Gastrocnemius medialis (tissue), 4 donors: ENCODE data around the gene AXIN1.

Source experiments
- CTCF ChIP-seq, 5 experiments: fragments of 450-650 bp in 3 of 5; fragments of 200-600 bp in 2 of 5; sonication (generic) in 2 of 5; IDR thresholded peaks in 4 of 5; conservative IDR thresholded peaks in 1 of 5; 1 replicate in 4 of 5; 2 replicates in 1 of 5; pipeline ENCODE4 v1.5.1; 2016 to 2019; ENCODE audit warnings: antibody characterized with exemption in 5 of 5, mild to moderate bottlenecking in 3 of 5, moderate library complexity in 3 of 5
- POLR2A ChIP-seq, 2 donors: fragments of 450-650 bp; IDR thresholded peaks; one replicate each; pipeline ENCODE4 v1.6.1; 2017; ENCODE audit warnings: antibody characterized with exemption in 2 of 2, mild to moderate bottlenecking in 2 of 2, moderate library complexity in 2 of 2

- TF ChIP-seq CTCF (IDR thresholded peaks at IDR 0.05 in 4 of 5, conservative IDR thresholded peaks at IDR 0.05 in 1 of 5): no peak
- TF ChIP-seq POLR2A (IDR thresholded peaks at IDR 0.05): no peak
Measured at GRCh38 chr16:340370-341091, 12.0 kb downstream of the AXIN1 start.
